PC-3 (cell line): ENCODE results near the gene SLC16A8. TPM values are rescaled to one million over a fixed set of nuclear protein-coding genes. Genes with fewer than 3 reads are reported as not detected.

Experiments used
- ATAC-seq: fragments of 200-7000 bp; cut with Tn5 transposase; 2 replicates; pipeline ENCODE4 v1.9.1; 2020; ENCODE audit warnings: mild to moderate bottlenecking, moderate library complexity
- BruUV-seq: library from RNA; stranded (reverse); fragments of 400-500 nt; replicated peaks from 2 replicates; lab custom pipeline; 2021; lab: Mats Ljungman, UMichigan
- CTCF ChIA-PET: fragments of 300-600 bp; sonication (Branson Sonifier 250); formaldehyde crosslinking; loops from one replicate; lab custom pipeline; 2022; ENCODE audit warnings: antibody characterized with exemption; lab: Charles Lee
- POLR2A ChIA-PET: fragments of 300-600 bp; sonication (Branson Sonifier 250); formaldehyde crosslinking; loops from one replicate; lab custom pipeline; 2022; ENCODE audit warnings: antibody characterized with exemption; ENCODE audit not compliant: unreplicated experiment; lab: Charles Lee
- DNase-seq: peaks from one replicate; pipeline ENCODE4 v3.0.0-alpha.2; 2015
- H2AFZ ChIP-seq: fragments of 300-600 bp; sonication (generic); 2 replicates; pipeline ENCODE4 v1.6.0; 2016; ENCODE audit warnings: antibody characterized with exemption, low read length
- H3F3A ChIP-seq: fragments of 300-600 bp; sonication (generic); one replicate; pipeline ENCODE4 v1.6.0; 2017; ENCODE audit warnings: antibody characterized with exemption, low read length, control low read depth, mild to moderate bottlenecking; ENCODE audit not compliant: unreplicated experiment
- H3K27ac ChIP-seq: fragments of 300-600 bp; sonication (generic); 2 replicates; pipeline ENCODE4 v1.5.1; 2016; ENCODE audit warnings: mild to moderate bottlenecking, low read length
- H3K27me3 ChIP-seq: fragments of 300-600 bp; sonication (generic); 2 replicates; pipeline ENCODE4 v1.6.1; 2016; ENCODE audit warnings: low read length, mixed read lengths
- H3K36me3 ChIP-seq: fragments of 300-600 bp; sonication (generic); 2 replicates; pipeline ENCODE4 v1.6.1; 2016; ENCODE audit warnings: low read depth, mixed run types, low read length, mixed read lengths
- H3K4me1 ChIP-seq: fragments of 300-600 bp; sonication (generic); 2 replicates; pipeline ENCODE4 v1.5.1; 2016; ENCODE audit warnings: low read length; ENCODE audit not compliant: insufficient read depth
- H3K4me2 ChIP-seq: fragments of 300-600 bp; sonication (generic); 2 replicates; pipeline ENCODE4 v1.6.0; 2016; ENCODE audit warnings: low read length
- H3K4me3 ChIP-seq: fragments of 300-600 bp; sonication (generic); 2 replicates; pipeline ENCODE4 v1.5.1; 2016; ENCODE audit warnings: mild to moderate bottlenecking, low read length, mixed read lengths
- H3K79me2 ChIP-seq: fragments of 300-600 bp; sonication (generic); 2 replicates; pipeline ENCODE4 v1.6.1; 2017; ENCODE audit warnings: low read length, mixed read lengths
- H3K9ac ChIP-seq: fragments of 300-600 bp; sonication (generic); 2 replicates; pipeline ENCODE4 v1.6.0; 2016; ENCODE audit warnings: mild to moderate bottlenecking, low read length
- H3K9me2 ChIP-seq: fragments of 300-600 bp; sonication (generic); replicated peaks from 2 replicates; pipeline ENCODE4 v1.6.1; 2016; ENCODE audit warnings: mixed run types, low read length, mixed read lengths
- H3K9me3 ChIP-seq: fragments of 300-600 bp; sonication (generic); 2 replicates; pipeline ENCODE4 v1.6.1; 2016; ENCODE audit warnings: low read length, mixed read lengths
- H4K20me1 ChIP-seq: fragments of 300-600 bp; sonication (generic); 2 replicates; pipeline ENCODE4 v1.6.1; 2016; ENCODE audit warnings: low read length, mixed read lengths
- EZH2 ChIP-seq: fragments of 300-600 bp; sonication (generic); IDR thresholded peaks from one replicate; pipeline ENCODE4 v1.6.1; 2017; ENCODE audit warnings: antibody characterized with exemption, mild to moderate bottlenecking, low read length; ENCODE audit not compliant: unreplicated experiment
- EZH2phosphoT487 ChIP-seq: fragments of 300-600 bp; sonication (generic); IDR thresholded peaks from 2 replicates; pipeline ENCODE4 v1.6.1; 2018; ENCODE audit warnings: mild to moderate bottlenecking, antibody characterized with exemption, low read length, borderline replicate concordance
- intact Hi-C: fragments of 100-400 bp; cut with micrococcal nuclease; formaldehyde crosslinking; loops from 2 replicates; pipeline ENCODE4 v1.9.0; 2023
- total RNA-seq: library from RNA; depleted of rRNA; stranded (reverse); fragments of >200 nt; gene quantifications from 2 replicates; pipeline ENCODE4 v1.2.3, GENCODE V29; 2014
- TF ChIP-seq, protein P1 (sequence below): fragments of 300-600 bp; sonication (generic); conservative IDR thresholded peaks from 2 replicates; pipeline ENCODE4 v1.5.1; 2017; ENCODE audit warnings: antibody characterized with exemption, low read depth, mild to moderate bottlenecking, low read length

The SLC16A8 gene
- total RNA-seq, 1 experiment from 2014 or later = not detected

DNA sequence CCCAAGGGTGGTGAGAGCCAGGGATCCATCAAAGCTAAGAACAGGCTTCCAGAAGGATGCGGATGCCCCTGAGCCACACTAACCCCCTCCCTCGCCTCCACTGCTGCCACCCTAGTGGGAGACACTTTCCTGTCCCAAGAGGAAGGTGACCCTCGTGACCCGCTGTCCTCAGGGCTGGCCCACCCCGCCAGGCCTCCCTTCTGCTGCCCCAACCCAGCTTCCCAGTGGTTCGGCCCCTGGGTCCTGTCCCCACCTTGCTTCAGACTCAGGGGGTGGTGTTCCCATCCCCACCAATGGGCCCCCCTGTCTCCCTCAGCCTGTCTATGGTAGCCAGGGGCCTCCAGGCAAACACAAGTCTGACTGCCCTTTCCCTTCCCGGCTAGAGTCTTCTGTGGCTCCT lies 33.3 kb downstream of the SLC16A8 start:
- Histone ChIP-seq H4K20me1 (no peaks in the 10 kb centered on the region), H3K4me2 (no peak overlapping the region), H3K27me3 (no peaks in the 10 kb centered on the region), H3K79me2 (no peaks in the 10 kb centered on the region), H2AFZ (no peak overlapping the region), H3K27ac (no peak overlapping the region), H3K4me3 (no peak overlapping the region), H3K9me3 (no peaks in the 10 kb centered on the region), H3F3A (no peaks in the 10 kb centered on the region), H3K4me1 (no peaks in the 10 kb centered on the region), H3K9me2 (no peaks in the 10 kb centered on the region), H3K9ac (no peak overlapping the region), H3K36me3 (no peaks in the 10 kb centered on the region; the same call in 1 of the 2 replicates)
- ATAC-seq (no peak), DNase-seq (no peak)
- no peak for TF ChIP-seq EZH2phosphoT487
- TF ChIP-seq EZH2 = no peak
- TF ChIP-seq, protein P1, sequence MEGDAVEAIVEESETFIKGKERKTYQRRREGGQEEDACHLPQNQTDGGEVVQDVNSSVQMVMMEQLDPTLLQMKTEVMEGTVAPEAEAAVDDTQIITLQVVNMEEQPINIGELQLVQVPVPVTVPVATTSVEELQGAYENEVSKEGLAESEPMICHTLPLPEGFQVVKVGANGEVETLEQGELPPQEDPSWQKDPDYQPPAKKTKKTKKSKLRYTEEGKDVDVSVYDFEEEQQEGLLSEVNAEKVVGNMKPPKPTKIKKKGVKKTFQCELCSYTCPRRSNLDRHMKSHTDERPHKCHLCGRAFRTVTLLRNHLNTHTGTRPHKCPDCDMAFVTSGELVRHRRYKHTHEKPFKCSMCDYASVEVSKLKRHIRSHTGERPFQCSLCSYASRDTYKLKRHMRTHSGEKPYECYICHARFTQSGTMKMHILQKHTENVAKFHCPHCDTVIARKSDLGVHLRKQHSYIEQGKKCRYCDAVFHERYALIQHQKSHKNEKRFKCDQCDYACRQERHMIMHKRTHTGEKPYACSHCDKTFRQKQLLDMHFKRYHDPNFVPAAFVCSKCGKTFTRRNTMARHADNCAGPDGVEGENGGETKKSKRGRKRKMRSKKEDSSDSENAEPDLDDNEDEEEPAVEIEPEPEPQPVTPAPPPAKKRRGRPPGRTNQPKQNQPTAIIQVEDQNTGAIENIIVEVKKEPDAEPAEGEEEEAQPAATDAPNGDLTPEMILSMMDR = no peak
- POLR2A ChIA-PET = no interaction called here
- intact Hi-C loops = loop anchor here (5.0 kb wide), 2 partner anchors 292 to 522 kb away; partner anchors contain the start of gene DMC1
- BruUV-seq = no TSS peak
- CTCF ChIA-PET = no interaction called here

DNA sequence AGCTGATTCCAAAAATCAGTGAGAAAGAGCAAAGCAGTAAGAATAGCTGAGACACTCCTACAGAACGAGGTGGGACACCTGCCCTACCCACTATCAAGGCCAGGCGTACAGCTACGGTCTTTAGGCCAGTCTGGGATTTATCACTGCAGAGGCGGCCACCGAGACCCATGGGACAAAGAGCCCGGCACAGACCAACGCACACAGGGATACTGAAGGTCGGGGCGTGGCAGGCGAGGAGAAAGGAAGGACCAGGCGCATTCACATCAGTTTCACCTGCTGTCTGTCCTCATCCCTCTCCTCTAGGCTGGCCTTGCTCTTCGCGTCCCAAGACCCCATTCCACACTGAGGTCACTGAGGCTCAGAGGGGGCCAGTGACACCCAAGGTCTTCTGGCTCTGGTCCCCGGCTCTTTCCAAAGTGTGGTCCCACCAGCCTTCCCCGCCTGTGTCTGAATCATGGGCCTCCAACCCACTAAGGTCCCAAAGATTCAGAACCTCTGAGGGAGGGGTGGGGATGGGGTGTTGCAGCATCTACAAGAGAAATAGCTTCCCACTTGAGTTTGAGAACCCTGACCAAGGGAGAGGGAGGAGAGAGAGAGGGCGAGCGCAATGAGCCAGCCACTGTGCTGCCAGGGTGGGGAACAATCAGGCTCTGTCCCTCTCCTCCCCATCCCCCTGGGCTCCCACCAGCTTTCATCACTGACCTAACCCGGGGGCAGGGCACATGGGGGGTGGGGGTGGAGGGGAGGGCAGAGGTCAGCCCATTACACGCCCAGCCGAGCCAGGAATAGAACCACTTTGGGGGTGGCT lies 34.0 kb downstream of the SLC16A8 start:
- no TSS peak for BruUV-seq
- intact Hi-C loops = loop anchor here (5.0 kb wide), 2 partner anchors 292 to 522 kb away; partner anchors contain the start of gene DMC1

More for the DNA sequence above, 34.0 kb downstream of the SLC16A8 start:
- H3K9me2 ChIP-seq = no peaks in the 10 kb centered on the region
- ATAC-seq (no peak), DNase-seq (no peak)
- no peak overlapping the region for H3K4me3 ChIP-seq
- H3K36me3 ChIP-seq = no peaks in the 10 kb centered on the region; the same call in 1 of the 2 replicates
- no peaks in the 10 kb centered on the region for H3K4me1 ChIP-seq
- H2AFZ ChIP-seq = no peak overlapping the region
- H3K27me3 ChIP-seq = no peaks in the 10 kb centered on the region
- TF ChIP-seq, protein P1 = no peak
- TF ChIP-seq EZH2phosphoT487 = no peak
- no peak for TF ChIP-seq EZH2
- no peaks in the 10 kb centered on the region for H3K79me2 ChIP-seq
- no peaks in the 10 kb centered on the region for H4K20me1 ChIP-seq
- no peak overlapping the region for H3K9ac ChIP-seq
- no peaks in the 10 kb centered on the region for H3K9me3 ChIP-seq
- ChIA-PET POLR2A (no interaction called here), CTCF (interaction anchor here (0.6 to 0.7 kb wide), 2 partner anchors 54 to 1093 kb away, joined by 3 to 4 read pairs; no protein-coding TSS in a partner anchor)
- H3K4me2 ChIP-seq = no peak overlapping the region
- no peak overlapping the region for H3K27ac ChIP-seq
- H3F3A ChIP-seq = no peaks in the 10 kb centered on the region
